GM18951 (cell line): ENCODE measurements around the gene VPS13C.

ENCODE experiments used
- POLR2A ChIP-seq: IDR thresholded peaks from 4 replicates; pipeline ENCODE4 v1.6.1; 2011; ENCODE audit warnings: mild to moderate bottlenecking; ENCODE audit not compliant: insufficient read length, insufficient read depth; ENCODE audit errors: extremely low read depth
- in situ Hi-C: fragments of 300-500 bp; cut with MboI; formaldehyde crosslinking; loops from one replicate; pipeline ENCODE4 v1.12.0; 2022; ENCODE audit warnings: low sequenced_read_pairs, mixed read lengths, inconsistent platforms; ENCODE audit not compliant: unreplicated experiment

Gene VPS13C

GRCh38 chr15:62060113-62060895 is at the start of gene VPS13C:
Gene VPS13C (minus strand): TSS chr15:62060447. CDS start chr15:62060374, 73 bp downstream.
- in situ Hi-C loops, result no loop called here
- TF ChIP-seq POLR2A, result peak; percentile 90

- TF ChIP-seq POLR2A, result no peak
- in situ Hi-C loops, result no loop called here
Measured at GRCh38 chr15:62109437-62109836, 49.2 kb upstream of the VPS13C start.

DNA sequence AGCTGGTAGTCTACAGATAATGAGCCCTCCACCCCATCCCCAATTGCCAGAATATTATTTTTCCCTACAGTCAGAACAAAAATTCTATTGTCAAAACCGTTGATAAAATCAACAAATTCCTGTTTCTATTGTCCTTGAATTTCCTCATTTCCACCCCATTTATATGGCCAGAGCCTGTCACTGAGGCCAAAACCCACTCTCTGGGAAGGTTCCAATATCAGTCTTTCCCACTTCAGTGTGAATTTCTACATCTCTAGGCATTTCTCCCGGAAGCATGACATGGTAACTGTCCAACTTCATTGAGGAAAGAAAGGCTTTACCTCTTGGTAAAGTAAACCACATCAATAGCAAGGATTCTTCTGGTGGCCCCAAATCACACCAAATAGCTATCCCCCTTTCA is 48.2 kb upstream of the VPS13C start:
- in situ Hi-C loops, result no loop called here

DNA sequence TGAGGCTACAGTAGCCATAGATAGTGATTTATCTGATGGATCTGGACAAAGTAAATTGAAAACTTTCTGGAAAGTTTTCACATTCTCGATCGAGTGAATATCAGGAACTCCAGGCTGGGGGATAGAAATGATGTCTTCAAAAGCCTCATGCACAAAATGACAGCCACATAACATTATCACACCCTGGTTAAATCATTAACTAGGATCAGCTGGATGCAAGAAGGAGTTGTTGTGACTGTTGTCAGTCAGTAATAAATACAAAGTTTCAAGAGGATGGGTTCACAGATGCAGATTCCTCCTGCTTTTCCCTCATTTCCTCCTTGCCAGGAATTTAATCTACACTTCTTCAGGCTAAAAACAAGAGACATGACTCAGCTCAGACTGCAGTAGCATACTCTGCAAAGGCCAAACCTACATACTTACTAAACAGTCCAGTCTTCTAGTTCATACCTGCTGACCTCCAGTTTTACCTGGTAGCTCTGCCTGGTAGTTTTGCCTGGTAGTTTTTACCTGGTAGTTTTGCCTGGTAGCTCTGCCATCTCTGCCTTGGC is 47.4 kb upstream of the VPS13C start:
- in situ Hi-C loops, result no loop called here
- no peak for TF ChIP-seq POLR2A

More for the DNA sequence above, 48.2 kb upstream of the VPS13C start:
- TF ChIP-seq POLR2A, result no peak

- TF ChIP-seq POLR2A, result no peak
- in situ Hi-C loops, result no loop called here
Measured at GRCh38 chr15:62106096-62106495, 45.8 kb upstream of the VPS13C start.

GRCh38 chr15:62105266-62105665 is 45.0 kb upstream of the VPS13C start:
- in situ Hi-C loops, result no loop called here
- no peak for TF ChIP-seq POLR2A

- no peak for TF ChIP-seq POLR2A
- in situ Hi-C loops, result no loop called here
Measured at GRCh38 chr15:62104846-62105245, 44.6 kb upstream of the VPS13C start.

DNA sequence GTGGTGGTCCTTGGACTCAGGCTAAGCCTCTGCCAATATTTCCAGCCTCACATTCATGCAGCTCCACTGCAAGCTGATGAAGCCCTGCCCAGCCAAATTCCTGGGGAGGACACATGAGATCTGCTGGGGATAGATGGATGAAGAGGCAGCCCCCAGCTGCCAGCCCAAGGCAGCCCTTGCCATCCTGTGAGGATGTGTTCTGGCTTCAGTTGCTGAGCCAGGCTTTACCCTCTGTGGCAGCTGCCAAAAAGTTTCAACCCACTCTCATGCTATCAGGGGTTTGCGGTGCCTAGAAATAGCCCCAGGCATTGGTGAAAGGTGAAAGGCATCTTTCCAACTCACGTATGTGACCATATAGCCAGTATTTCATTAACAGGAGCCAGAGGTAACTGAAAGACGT is 44.2 kb upstream of the VPS13C start:
- no peak for TF ChIP-seq POLR2A
- in situ Hi-C loops, result no loop called here

DNA sequence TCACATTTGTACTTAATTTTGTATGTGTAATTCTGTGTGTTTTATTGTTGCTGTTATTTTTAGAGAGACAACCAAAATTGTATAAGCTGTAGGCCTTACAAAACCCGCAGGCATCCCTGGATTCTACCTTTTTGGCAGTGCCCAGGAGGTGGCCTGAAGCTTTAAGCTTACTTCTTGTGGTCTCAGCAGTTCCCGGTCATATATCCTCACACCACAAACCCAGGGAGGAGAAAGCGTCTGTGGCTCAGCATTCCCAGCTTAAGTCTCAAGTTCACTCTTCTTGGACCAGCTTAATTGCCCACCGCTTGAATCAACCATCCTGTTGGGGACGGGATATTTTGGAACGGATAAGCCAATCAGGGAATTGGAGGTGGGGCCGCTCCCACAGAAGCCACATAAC is 43.2 kb upstream of the VPS13C start:
- in situ Hi-C loops, result no loop called here
- TF ChIP-seq POLR2A, result no peak

DNA sequence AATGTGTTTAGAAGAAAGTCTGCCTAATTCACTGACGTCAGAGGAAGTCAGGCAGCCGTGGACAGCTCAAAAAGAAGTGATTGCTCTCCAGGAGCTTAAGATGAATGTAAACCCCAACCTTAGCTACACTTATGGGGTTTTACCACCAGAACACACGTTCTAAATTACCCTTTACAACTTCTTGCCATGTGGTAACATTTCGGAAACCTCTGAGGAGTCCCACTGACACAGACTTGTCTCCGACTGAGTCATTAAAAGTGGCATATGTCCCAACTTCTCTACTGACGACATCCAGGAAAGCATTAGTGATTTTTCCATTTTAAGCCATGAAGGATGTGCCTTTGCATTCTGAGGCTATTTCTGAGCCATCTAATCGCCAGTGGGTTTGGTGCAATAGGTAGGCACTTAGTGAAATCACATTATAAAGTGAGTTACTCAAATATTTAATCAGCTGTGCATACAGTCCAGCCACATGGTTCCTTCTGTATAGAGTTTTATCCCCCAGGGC is 38.9 kb upstream of the VPS13C start:
- in situ Hi-C loops, result no loop called here

DNA sequence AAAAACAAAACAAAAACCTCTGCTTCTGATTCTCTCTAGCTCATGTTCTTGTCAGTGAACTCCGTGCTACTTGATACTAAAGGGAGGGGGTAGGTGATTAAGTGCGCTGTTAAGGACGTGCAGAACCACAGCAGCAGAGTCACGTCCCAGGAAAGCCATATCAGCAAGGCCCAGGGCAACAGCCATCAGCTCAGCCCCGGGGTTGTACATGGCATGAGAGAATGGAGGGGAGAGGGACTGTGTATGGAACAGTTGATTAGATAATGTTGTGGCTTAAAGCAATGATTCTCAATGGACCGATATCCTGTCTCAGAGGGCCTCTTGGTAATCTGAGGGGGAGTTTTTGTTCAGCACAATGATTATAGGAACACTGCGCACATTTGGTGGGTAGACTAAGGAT is 34.1 kb upstream of the VPS13C start:
- TF ChIP-seq POLR2A, result no peak
- in situ Hi-C loops, result no loop called here

More for the DNA sequence above, 38.9 kb upstream of the VPS13C start:
- TF ChIP-seq POLR2A, result no peak

DNA sequence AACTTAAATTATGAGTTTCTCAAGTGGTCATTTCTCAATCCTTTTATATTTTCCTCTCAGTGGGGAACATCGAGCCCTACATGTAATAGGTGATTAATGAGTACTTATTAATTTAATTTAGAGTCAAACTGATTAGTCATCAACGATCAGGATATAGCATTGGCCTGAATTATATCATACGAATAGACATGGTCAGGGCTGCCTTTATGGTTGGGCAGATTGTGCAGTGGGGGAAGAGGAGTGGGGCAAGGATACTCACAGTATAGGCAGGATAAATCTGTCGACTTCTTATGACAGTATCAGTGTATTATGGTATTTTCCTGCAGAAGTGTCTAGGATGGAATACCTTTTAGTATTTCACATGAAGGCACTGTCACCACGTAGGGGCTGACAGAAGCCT is 33.6 kb upstream of the VPS13C start:
- TF ChIP-seq POLR2A, result no peak
- in situ Hi-C loops, result no loop called here

DNA sequence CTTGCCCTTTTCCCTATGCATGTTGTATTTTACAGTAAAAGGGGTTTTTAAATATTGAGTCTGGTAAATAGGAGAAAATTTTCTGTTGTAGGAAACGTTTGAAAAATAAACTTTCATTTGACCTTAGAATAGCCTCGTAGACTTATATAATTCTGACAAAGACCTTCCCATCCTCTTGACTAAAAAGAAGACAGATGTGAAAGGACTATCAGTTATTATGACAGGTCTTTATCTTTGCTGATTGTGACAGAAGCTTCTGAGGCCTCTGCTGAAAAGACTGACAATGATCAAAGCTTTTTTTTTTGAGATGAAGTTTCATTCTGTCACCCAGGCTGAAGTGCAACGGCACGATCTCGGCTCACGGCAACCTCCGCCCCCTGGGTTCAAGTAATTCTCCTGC is 30.7 kb upstream of the VPS13C start:
- no peak for TF ChIP-seq POLR2A
- in situ Hi-C loops, result no loop called here

DNA sequence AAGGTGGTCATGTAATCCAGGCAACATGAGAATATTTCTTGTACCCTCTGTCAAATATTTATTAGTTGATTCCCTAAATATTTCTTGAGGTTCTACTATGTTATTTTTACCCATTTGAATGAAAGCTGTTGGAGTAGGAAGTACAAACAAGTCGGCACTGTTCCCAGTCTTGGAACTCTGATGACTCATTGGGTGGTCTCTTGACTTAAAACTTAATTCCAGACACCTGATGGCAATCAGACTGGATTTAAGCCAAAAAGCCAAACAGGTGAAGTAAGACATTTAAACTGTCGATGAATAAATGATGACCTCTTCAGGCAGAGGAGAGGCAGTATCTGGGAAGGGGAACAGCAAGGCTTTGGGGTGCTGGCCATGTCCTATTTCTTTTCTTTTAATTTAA is 29.4 kb upstream of the VPS13C start:
- in situ Hi-C loops, result no loop called here
- no peak for TF ChIP-seq POLR2A

GRCh38 chr15:62088353-62088693 is 28.1 kb upstream of the VPS13C start:
- in situ Hi-C loops, result no loop called here
- no peak for TF ChIP-seq POLR2A
